Pulmonary artery endothelial cell (primary cell): ENCODE results near the gene TOGARAM2. TPM values are rescaled to one million over a fixed set of nuclear protein-coding genes. Genes with fewer than 3 reads are reported as not detected.

Source experiments
- DNase-seq: peaks from one replicate; pipeline ENCODE4 v3.0.0-alpha.2; 2011; ENCODE audit warnings: low read depth, low spot score
- total RNA-seq: library from RNA; depleted of rRNA; stranded (reverse); fragments of >200 nt; gene quantifications from 2 replicates; pipeline ENCODE4 v1.2.3, GENCODE V29; 2014

TOGARAM2 gene
- total RNA-seq, 1 donor from 2014 or later: not detected

GRCh38 chr2:29017716-29018435 lies 36.8 kb downstream of the TOGARAM2 start:
- no peak for DNase-seq

GRCh38 chr2:29021886-29022285 lies 40.8 kb downstream of the TOGARAM2 start:
- DNase-seq: no peak

- DNase-seq: no peak
Measured at GRCh38 chr2:29022679-29023078, 41.6 kb downstream of the TOGARAM2 start.

- DNase-seq: no peak
Measured at GRCh38 chr2:29023188-29023587, 42.1 kb downstream of the TOGARAM2 start.

- DNase-seq: no peak
Measured at GRCh38 chr2:29024882-29025430, 43.9 kb downstream of the TOGARAM2 start.

- no peak for DNase-seq
Measured at GRCh38 chr2:29025711-29026110, 44.6 kb downstream of the TOGARAM2 start.

GRCh38 chr2:29031046-29031445 lies 49.9 kb downstream of the TOGARAM2 start:
- no peak for DNase-seq

GRCh38 chr2:29032189-29032588 lies 51.1 kb downstream of the TOGARAM2 start:
- DNase-seq: no peak

- DNase-seq: no peak
Measured at GRCh38 chr2:29033172-29033571, 52.1 kb downstream of the TOGARAM2 start.

GRCh38 chr2:29033656-29034055 lies 52.6 kb downstream of the TOGARAM2 start:
- DNase-seq: no peak

- DNase-seq: no peak
Measured at GRCh38 chr2:29035016-29035745, 54.1 kb downstream of the TOGARAM2 start.

- no peak for DNase-seq
Measured at GRCh38 chr2:29039718-29040480, 58.8 kb downstream of the TOGARAM2 start.

- no peak for DNase-seq
Measured at GRCh38 chr2:29040552-29040951, 59.5 kb downstream of the TOGARAM2 start.

- no peak for DNase-seq
Measured at GRCh38 chr2:29041161-29041660, 60.1 kb downstream of the TOGARAM2 start.

- no peak for DNase-seq
Measured at GRCh38 chr2:29042561-29043075, 61.5 kb downstream of the TOGARAM2 start.

GRCh38 chr2:29044459-29044858 lies 63.4 kb downstream of the TOGARAM2 start:
- DNase-seq: no peak

- no peak for DNase-seq
Measured at GRCh38 chr2:29046321-29046720, 65.2 kb downstream of the TOGARAM2 start.

GRCh38 chr2:29047083-29047845 lies 66.2 kb downstream of the TOGARAM2 start:
- DNase-seq: no peak

GRCh38 chr2:29050591-29050990 lies 69.5 kb downstream of the TOGARAM2 start:
- no peak for DNase-seq

- DNase-seq: no peak
Measured at GRCh38 chr2:29051730-29052129, 70.6 kb downstream of the TOGARAM2 start.

GRCh38 chr2:29052807-29053206 lies 71.7 kb downstream of the TOGARAM2 start:
- no peak for DNase-seq
